Testis (tissue), 2 donors: ENCODE results near the gene THUMPD1.

Experiments
- CTCF ChIP-seq, 3 experiments: fragments of 450-650 bp in 2 of 3; fragments of 200-600 bp in 1 of 3; sonication (generic) in 1 of 3; IDR thresholded peaks; one replicate each; pipeline ENCODE4 v1.5.1; 2016 to 2019; ENCODE audit warnings: antibody characterized with exemption in 3 of 3, mild to moderate bottlenecking in 2 of 3, moderate library complexity in 1 of 3
- POLR2A ChIP-seq: fragments of 450-650 bp; IDR thresholded peaks from one replicate; pipeline ENCODE4 v1.6.1; 2017; ENCODE audit warnings: antibody characterized with exemption, mild to moderate bottlenecking, moderate library complexity

- TF ChIP-seq CTCF (IDR thresholded peaks at IDR 0.05) (no peak), POLR2A (no peak)
These were observed 26.5 kb upstream of the THUMPD1 start for GRCh38 chr16:20768121-20768520.
